HepG2 (cell line): ENCODE results near the gene RAB34. TPM values are rescaled to one million over a fixed set of nuclear protein-coding genes. Genes with fewer than 3 reads are reported as not detected.
A peak's percentile ranks its signal among the peaks of the same experiment; 100 is the strongest.

Experiments
- CSRNP1 ChIP-seq: sonication (generic); formaldehyde crosslinking; IDR thresholded peaks from 2 replicates; pipeline ENCODE4 v1.8.1; 2023; ENCODE audit warnings: mild to moderate bottlenecking, missing genetic modification reagents
- LBX2 ChIP-seq: sonication (generic); formaldehyde crosslinking; IDR thresholded peaks from 2 replicates; pipeline ENCODE4 v1.5.0; 2020; ENCODE audit warnings: missing genetic modification reagents, mild to moderate bottlenecking, borderline replicate concordance
- MXI1 ChIP-seq: IDR thresholded peaks from 3 replicates; pipeline ENCODE4 v1.6.1; 2012; ENCODE audit warnings: low read depth, low read length, inconsistent platforms, borderline replicate concordance
- PHF20 ChIP-seq: sonication (generic); formaldehyde crosslinking; IDR thresholded peaks from 2 replicates; pipeline ENCODE4 v1.5.0; 2020; ENCODE audit warnings: mild to moderate bottlenecking, missing genetic modification reagents
- RAD21 ChIP-seq: fragments of 450-650 bp; formaldehyde crosslinking; IDR thresholded peaks from 2 replicates; pipeline ENCODE4 v1.5.0; 2020; ENCODE audit warnings: mild to moderate bottlenecking
- RBAK ChIP-seq: sonication (generic); formaldehyde crosslinking; IDR thresholded peaks from 2 replicates; pipeline ENCODE4 v1.5.1; 2020; ENCODE audit warnings: mild to moderate bottlenecking, missing genetic modification reagents
- SALL2 ChIP-seq: sonication (generic); formaldehyde crosslinking; IDR thresholded peaks from 2 replicates; pipeline ENCODE4 v1.8.1; 2023; ENCODE audit warnings: mild to moderate bottlenecking, missing genetic modification reagents, inconsistent platforms
- THYN1 ChIP-seq: sonication (generic); formaldehyde crosslinking; IDR thresholded peaks from 2 replicates; pipeline ENCODE4 v1.8.1; 2023; ENCODE audit warnings: low read depth, mild to moderate bottlenecking, moderate library complexity, missing genetic modification reagents, borderline replicate concordance
- ZBTB14 ChIP-seq: sonication (generic); formaldehyde crosslinking; IDR thresholded peaks from 2 replicates; pipeline ENCODE4 v1.4.0; 2020; ENCODE audit warnings: missing genetic modification reagents
- ZBTB40 ChIP-seq, 2 experiments: fragments of 450-650 bp in 1 of 2; sonication (generic) in 1 of 2; formaldehyde crosslinking in 1 of 2; IDR thresholded peaks; 2 replicates each; pipeline versions ENCODE4 v1.6.1 to v1.8.0; 2016 to 2022; ENCODE audit warnings: antibody characterized with exemption in 1 of 2, mild to moderate bottlenecking in 1 of 2, missing genetic modification reagents in 1 of 2
- ZFP91 ChIP-seq: sonication (generic); formaldehyde crosslinking; IDR thresholded peaks from 2 replicates; pipeline ENCODE4 v1.9.0; 2022; ENCODE audit warnings: missing genetic modification reagents, mild to moderate bottlenecking, borderline replicate concordance
- ZSCAN31 ChIP-seq: sonication (generic); formaldehyde crosslinking; IDR thresholded peaks from 2 replicates; pipeline ENCODE4 v1.5.0; 2020; ENCODE audit warnings: low read depth, mild to moderate bottlenecking, missing genetic modification reagents
- polyA plus RNA-seq, 8 experiments: library from polyadenylated mRNA; depleted of rRNA in 3 of 8; stranded (reverse) in 7 of 8; unstranded in 1 of 8; fragments of >200 nt; fragmentation: Illumina TruSeq in 4 of 8; extraction: Trizol in 4 of 8; gene quantifications; 2 replicates each; pipeline versions ENCODE4 v1.2.1 to v1.2.3, GENCODE V29; 2011 to 2016; ENCODE audit warnings: low read depth in 4 of 8, missing spikeins in 1 of 8, mixed read lengths in 1 of 8; ENCODE audit not compliant: insufficient read depth in 1 of 8
- total RNA-seq, 5 experiments: library from RNA; depleted of rRNA; stranded (reverse); fragments of >200 nt; fragmentation: Illumina TruSeq; extraction: Trizol; gene quantifications; 2 replicates each; pipeline ENCODE4 v1.2.3, GENCODE V29; 2016; ENCODE audit warnings: low read depth in 1 of 5

The RAB34 gene
- total and polyA plus RNA-seq, 2 of the 13 experiments (the other 11 are each of a cell fraction or from before 2014, with no cell fraction given) = 0.49 TPM; not detected in 1

GRCh38 chr17:28743243-28744103 lies 25.8 kb upstream of the RAB34 start, which contains the start of gene TRAF4 (continued):
- no peak for TF ChIP-seq ZBTB40 (IDR thresholded peaks at IDR 0.05)
- 0 out of 2 replicates have a peak, but pooled peaks have one; percentile 35 for TF ChIP-seq ZBTB40 (CRISPR knock-in tag; IDR thresholded peaks at IDR 0.05)
- 0 out of 2 replicates have a peak, but pooled peaks have one; percentile 29 for TF ChIP-seq ZFP91 (CRISPR knock-in tag)
- TF ChIP-seq RBAK (CRISPR knock-in tag) = no peak
- no peak; the same call in 1 of the 2 replicates for TF ChIP-seq ZSCAN31 (CRISPR knock-in tag)
- TF ChIP-seq PHF20 (CRISPR knock-in tag) = no peak
- peak; percentile 70 for TF ChIP-seq RAD21 (CRISPR knock-in tag)
- TF ChIP-seq LBX2 = no peak
- no peak for TF ChIP-seq SALL2 (CRISPR knock-in tag)
- TF ChIP-seq CSRNP1 = no peak
- peak; percentile 59; the same call in 1 of the 3 replicates for TF ChIP-seq MXI1
- peak; percentile 70 for TF ChIP-seq ZBTB14 (CRISPR knock-in tag)
- no peak for TF ChIP-seq THYN1
